Erythroblast (primary cell): ENCODE measurements around the gene NUDT22.

ENCODE experiments used
- GATA1 ChIP-seq: IDR thresholded peaks from 2 replicates; pipeline ENCODE4 v1.6.1; 2011; ENCODE audit warnings: low read depth, mild to moderate bottlenecking, control low read depth, low read length, moderate library complexity
- POLR2A ChIP-seq: IDR thresholded peaks from 2 replicates; pipeline ENCODE4 v1.6.1; 2011; ENCODE audit warnings: mild to moderate bottlenecking, low read length

GRCh38 chr11:64208796-64209562, 17.1 kb upstream of the NUDT22 start:
- TF ChIP-seq POLR2A, result no peak
- no peak for TF ChIP-seq GATA1
